ENCODE data around the gene ADAMTS16. TPM values are rescaled to one million over a fixed set of nuclear protein-coding genes. Genes with fewer than 3 reads are reported as not detected.

The ADAMTS16 gene
- polyA plus RNA-seq, 5 donors = 0.28 to 1.1 (median 0.60) TPM

DNA sequence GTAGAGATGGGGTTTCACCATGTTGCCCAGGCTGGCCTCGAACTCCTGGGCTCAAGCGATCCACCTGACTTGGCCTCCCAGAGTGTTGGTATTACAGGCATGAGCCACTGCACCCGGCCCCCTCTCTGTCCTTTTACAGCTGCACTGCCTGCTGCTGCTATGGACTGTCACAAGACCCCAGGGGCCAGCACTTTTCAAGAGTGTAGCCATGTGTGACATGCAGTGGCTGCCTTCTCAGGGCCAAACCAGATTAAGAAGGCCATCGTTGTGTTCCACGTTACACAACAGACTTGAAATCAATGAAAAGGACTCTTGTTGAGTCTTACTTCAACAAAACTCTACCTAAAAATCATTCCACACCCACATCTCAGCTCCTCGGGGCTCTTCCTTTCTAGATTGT lies 203.4 kb downstream of the ADAMTS16 start:
- no peak for DNase-seq

DNA sequence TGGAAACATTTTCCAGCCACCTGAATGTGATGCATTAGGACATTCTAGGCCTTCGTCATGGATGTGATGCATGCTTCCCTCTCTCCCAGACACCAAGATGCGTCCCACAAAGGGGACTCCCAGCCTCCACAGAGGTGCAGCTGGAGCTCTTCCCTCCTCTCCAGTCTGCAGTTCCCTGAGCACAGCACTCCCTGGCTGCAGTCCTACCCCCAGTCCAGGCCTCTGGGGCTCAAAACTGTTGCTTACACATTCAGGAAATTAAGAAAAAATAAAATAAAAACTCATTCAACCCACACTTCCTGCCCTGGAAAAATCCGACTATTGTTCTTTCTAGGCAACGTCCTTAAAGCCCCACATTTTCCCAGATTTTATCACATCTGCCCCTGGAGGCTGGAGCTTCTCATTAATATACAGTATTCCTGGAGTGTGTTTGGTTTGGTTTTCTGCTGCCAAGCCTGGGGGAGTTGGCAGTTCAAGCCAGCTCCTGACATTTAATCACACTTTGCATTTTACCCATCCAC lies 204.0 kb downstream of the ADAMTS16 start:
- no peak for DNase-seq

DNA sequence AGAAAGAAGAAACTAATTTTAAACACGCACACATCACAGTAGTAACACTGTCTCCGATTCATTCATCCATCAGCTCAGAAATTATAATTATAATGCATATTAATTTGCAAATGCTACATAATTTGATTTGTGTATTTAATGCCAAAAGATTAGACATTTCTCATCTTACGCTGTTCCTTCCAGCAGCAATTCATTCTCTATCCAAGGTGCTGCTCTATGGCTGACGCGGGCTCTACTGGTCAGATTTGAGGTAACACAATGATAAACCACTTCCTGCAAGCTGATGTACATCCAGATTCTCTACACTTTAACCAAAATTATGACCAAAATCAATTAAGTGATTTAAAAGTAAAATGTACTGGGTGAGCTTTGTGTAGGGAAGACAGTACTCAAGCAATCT lies 204.5 kb downstream of the ADAMTS16 start:
- DNase-seq = no peak

DNA sequence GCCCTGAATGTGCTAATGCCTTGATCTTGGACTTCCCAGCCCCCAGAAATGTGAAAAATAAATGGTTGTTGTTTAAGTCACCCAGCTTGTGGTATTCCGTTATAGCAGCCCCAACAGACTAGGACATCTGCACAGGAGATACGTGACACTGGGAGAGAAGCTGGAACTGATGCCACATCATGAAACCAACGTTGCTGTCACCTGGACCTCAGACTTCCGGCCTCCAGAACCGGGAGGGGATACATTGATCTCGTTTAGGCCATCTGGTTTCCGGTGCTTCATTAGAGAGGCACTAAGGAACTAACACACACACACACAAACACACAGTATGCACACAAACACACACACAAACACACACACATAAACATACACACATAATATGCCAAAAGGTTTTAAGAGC lies 207.3 kb downstream of the ADAMTS16 start:
- DNase-seq = no peak

DNA sequence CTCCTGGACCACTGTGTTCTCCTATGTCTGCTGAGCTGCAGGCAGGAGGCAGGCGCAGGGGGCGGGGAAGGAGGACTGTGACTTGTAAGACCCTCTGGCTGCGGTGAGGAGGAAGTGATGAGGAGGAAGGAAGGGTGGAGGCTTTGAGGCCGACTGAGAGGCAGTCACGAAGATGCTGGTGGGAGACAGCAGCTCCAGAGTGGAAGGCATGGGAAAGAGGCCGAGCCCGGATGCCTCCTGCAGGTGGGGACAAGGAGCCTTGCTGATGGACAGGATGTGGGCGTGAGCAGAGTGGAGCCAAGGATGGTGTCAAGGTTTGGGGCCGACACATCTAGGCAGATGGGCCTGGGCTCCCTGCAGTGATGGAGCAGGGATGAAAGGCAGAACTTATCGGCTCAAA lies 208.0 kb downstream of the ADAMTS16 start:
- DNase-seq = no peak

DNA sequence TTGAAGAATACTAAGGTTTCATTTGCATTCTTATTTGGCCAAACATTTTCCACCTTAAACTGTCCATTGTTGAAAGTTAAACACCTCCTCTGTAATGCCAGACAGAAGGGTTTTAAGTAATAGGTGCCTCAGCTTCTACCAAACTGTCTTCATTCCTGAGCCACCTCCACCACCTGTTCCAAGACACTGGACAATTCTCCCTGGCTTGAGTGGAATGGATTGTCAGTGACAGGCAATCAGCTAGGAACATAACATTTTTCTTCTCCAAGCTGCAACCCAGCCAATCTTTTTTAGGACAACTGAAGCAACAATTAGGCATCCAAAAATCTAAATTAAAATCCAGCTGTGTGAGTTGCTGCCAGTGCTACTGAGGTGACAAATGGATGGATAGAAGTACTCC lies 208.4 kb downstream of the ADAMTS16 start:
- DNase-seq = no peak

DNA sequence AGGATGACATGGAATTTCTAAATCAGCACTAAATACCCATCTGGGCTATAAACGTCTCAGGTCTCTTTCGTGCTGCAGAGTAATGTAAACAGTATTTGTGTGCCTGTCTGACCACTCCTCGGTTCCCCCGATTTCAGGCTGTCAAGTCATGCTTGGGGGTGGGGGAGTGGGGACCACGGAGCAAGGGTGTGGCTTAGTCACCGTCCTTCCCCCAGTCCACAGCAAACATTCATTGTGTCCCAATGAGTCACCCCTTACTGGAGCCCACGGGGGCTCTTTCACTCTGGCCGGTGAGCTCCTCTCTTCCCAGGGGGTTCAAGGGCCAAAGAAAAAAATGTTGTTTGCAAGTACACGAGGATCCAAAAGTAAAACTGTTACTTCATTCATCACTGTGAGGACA lies 210.0 kb downstream of the ADAMTS16 start:
- DNase-seq = no peak

DNA sequence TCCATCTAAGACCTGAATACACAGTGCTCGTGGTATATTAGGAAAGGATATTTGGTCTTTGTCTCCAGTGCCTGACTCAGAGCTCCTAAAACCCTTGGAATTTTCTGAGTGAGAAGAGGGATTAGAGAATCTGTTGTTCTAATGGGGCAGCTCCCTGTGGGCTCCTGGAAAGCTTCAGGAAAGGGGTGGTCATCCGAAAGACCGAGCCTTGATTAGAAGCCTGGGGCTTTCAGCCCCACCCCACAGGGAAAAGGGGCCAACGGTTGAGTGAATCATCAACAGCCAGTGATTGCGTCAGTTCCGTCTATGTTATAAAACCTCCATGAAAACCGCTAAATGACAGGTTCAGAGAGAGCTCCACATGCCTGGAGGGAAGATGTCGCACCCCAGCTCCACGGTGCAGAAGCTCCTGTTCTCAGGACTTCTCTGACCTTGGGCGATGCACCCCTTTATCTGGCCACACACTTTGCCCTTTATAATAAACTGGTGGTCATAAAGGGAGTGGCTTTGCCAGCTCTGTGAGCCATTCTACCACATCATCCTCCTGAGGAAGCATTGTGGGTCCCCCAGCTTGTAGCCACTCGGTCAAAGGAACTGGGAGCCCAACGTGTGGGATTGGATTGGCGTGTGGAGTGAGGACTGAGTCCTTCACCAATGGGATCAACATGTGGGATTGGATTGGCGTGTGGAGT lies 211.3 kb downstream of the ADAMTS16 start:
- DNase-seq = no peak

DNA sequence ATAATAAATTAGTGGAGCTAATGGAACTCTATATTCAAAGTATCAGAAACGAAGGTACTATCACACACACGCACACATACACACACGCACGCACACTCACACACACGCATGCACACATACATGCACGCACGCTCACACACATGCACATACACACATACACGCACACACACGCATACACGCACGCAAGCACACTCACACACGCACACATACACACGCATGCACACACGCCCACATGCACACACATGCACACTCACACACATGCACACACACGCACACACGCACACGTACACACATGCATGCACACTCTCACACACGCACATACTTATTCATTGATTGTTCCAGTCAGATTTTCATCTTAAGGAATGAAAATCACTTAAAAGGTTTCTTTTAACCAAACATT lies 212.5 kb downstream of the ADAMTS16 start:
- no peak for DNase-seq

DNA sequence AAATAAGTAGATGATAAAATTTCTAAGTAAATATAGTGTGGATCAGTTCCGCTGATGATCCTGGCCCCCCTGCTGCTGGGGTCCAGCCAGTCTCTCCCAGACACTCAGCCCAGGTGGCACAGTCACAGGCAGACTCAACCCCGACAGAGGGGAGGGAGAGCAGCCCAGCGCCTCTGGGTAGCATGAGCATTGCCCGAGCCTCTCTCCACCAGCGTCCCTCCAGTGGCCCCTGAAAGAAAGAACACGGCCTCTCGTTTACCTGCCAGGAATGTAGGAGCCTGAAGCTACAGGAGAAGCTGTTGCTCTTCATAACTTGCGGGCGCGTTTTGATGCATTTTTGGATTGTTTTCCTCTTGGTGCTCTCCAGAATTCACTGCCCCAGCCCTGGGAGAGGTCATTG lies 213.6 kb downstream of the ADAMTS16 start:
- DNase-seq = no peak

DNA sequence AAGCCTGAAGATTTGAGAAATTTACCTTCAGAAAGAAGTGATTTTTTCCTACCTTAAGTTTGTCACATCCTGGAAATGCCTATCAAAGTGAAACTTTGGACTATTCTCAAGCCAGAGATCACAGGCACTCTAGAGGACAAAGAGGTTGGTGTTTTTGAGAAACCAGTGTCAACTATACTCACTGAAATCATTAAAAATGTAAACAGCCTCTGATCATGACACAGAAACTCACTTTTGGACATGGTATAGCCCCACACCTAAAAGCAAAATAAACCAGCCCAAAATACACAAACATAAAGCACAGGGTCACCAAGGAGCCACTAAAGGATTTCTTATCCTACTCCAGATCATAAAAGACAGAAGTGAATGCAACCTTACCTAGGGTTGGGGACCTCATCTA lies 216.6 kb downstream of the ADAMTS16 start:
- DNase-seq = no peak

DNA sequence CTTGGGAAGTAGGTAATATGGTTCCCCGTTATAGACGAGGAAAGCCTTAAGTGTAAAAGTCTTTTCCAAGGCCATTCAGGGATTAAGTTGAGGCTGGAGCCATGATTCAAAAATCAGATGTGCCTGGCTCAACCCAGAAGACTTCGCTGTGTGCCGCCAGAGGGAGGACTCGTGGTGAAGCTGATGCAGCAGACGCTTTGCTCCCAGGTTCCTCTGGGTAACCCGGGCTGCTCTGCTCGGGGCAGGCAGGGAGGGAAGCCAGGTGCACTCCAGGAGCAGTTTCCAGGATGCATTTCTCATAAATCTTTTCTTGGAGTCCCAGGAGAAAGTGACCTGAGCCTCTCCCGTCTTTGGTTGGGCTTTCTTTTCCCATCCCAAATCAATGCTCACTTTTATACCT lies 219.5 kb downstream of the ADAMTS16 start:
- no peak for DNase-seq

DNA sequence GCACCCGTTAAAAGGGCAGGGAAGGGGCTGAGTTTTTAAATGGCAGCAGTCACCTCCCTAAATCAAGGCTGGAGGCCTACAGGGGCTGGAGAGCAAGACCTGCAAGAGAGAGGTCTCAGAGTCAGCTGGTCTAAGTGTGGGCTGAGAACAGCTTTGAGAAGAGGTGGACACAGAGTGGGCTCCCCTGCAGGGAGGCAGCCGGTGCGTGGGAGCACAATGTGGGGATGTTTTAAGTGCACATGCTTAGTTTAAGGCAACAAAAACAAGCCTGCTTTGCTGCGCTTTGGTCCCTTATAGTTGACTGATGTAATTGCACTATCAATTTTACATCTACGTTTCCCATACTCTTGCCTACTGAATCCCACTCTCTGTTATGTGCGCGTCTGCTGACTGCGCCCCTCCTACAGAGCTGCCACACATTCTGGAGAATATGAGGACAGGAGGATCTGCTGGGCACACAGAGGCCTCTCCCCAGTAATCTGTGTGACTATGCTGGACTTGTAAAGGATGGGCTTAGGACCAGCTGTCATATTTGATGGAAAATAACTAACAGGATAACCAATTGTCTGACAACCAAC lies 220.3 kb downstream of the ADAMTS16 start:
- no peak for DNase-seq

DNA sequence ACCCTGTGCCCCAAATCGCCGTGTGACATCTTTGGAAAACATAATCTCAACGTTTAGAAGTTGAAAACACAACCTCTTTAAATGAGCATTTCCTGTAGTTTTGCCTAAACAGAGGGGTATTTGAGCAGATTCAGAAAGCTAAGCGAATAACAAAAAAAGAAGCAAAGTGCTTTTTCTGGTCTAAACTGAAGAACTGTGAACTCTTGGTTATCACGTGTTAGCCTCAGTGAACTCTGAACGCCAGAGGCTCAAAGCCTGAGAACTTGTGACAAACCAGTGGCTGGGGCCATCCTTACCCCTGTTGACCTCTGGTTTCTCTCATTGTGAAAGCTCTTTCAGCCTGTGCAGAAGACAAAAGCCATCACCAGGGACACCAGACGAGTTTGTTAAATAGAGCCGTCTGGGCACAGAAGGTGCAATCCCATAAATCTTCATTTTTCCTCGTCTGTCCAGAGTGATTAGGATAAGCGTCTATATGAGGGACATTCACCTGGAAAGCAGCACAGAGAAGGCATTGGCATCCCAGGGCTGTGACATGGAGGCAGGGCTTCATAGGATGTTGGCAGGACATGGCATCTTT lies 220.9 kb downstream of the ADAMTS16 start:
- DNase-seq = no peak

DNA sequence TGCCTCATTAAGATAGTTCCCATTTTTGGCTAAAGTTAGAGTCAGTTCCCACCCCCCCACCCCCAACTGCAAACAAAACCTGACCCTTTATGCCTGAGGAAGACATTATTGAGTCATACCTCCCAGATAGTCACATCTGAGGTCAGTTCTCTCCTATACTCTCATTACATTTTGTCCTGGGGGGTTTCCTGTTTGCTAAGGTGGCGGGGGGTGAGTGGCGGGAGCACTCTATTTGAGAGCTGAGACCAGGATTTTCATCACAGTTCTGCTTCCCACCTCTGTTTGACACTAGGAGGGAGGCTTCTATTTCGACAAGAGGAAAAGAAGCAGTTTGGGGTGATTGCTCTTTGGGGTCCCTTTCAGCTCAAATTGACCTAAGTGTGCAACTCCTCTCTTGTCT lies 222.9 kb downstream of the ADAMTS16 start:
- no peak for DNase-seq

DNA sequence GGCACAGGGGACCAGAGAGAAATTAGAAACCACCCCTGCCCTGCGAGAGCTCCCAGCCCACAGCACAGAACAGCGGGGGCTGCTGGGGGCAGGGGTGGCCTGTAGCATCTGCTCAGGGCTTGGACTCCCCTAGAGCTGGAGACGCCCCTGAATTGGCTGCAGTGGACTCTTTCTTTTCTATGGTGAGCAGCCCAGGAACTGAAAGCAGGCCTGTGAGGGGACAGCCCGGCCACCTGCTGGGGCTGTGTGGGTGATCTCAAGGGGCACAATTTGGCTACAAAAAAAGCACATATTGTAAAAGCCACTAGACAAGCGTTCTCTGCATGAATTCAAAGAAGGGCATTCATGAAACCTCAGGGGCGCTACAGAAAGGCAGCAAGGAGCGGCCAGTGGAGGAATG lies 224.8 kb downstream of the ADAMTS16 start:
- DNase-seq = no peak

DNA sequence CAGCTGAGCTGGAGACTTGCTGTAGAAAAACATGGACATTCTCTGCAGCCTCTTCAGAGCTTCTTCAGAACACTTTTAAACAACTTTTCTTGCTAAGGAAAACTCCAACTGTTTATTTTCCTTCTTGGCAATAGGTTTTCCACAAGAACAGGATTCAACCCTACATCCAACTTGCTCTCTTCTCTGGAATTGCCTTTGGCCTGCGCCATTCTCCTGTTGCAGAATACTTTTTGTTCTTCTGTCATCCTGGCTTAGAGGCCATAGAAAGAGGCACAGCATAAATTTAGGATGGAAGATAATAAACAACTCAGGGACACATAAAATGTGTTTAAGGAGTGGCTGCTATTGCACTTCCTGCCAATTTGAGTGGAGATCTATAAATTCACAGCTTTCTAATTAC lies 227.6 kb downstream of the ADAMTS16 start:
- no peak for DNase-seq

DNA sequence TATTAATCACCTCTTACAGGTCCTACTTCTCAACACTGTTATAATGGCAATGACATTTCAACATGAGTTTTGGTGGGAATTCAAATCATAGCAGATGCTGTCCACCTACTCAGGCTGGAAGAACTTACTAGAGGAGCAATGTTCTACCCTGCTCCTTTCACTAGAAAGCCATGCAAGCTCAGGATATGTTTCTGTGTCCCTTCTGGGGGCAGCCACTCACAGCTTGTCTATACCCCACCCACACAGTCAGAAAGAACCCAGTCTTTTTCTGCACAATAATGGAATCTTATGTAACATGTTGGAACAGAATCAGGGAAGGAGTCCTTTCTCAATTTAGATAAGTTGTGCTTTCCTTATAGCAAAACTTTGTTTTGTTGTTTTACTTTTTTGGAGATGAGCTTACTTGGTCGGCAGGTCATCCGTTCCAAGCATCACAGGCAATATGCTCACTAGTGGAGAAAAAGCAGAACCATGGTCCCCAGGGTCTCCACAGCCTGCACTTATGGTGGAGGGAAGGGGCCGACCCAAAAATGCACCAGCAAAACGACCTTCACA lies 229.0 kb downstream of the ADAMTS16 start:
- DNase-seq = no peak
